UCSD-AML1 (cell line): ENCODE data around the gene ZNF280A.
"Not testable (repeated sequence)": the region's sequence is repeated elsewhere in the genome, so short reads cannot be mapped to it uniquely, and the experiment has no call there.

Experiments used
- DNase-seq: peaks from one replicate; lab custom pipeline; 2025; ENCODE audit not compliant: unreplicated experiment; lab: John Stamatoyannopoulos, UW

Gene ZNF280A

GRCh38 chr22:22546490-22546889, 26.4 kb upstream of the ZNF280A start:
- DNase-seq, result peak; percentile 42

GRCh38 chr22:22545084-22545483, 25.0 kb upstream of the ZNF280A start:
- DNase-seq, result no peak

GRCh38 chr22:22538226-22538989, 18.3 kb upstream of the ZNF280A start:
- no peak for DNase-seq

- no peak for DNase-seq
Observed at GRCh38 chr22:22536916-22537315, 16.8 kb upstream of the ZNF280A start.

- no peak for DNase-seq
Observed at GRCh38 chr22:22536515-22536914, 16.4 kb upstream of the ZNF280A start.

- DNase-seq, result no peak
Observed at GRCh38 chr22:22535662-22536061, 15.6 kb upstream of the ZNF280A start.

GRCh38 chr22:22534604-22535415, 14.7 kb upstream of the ZNF280A start:
- no peak for DNase-seq

- no peak for DNase-seq
Observed at GRCh38 chr22:22533863-22534262, 13.8 kb upstream of the ZNF280A start.

- no peak for DNase-seq
Observed at GRCh38 chr22:22533417-22533816, 13.3 kb upstream of the ZNF280A start.

GRCh38 chr22:22532547-22533071, 12.5 kb upstream of the ZNF280A start:
- not testable (repeated sequence) for DNase-seq

GRCh38 chr22:22531770-22532546, 11.9 kb upstream of the ZNF280A start:
- no peak for DNase-seq

GRCh38 chr22:22528780-22529179, 8.7 kb upstream of the ZNF280A start:
- no peak for DNase-seq

GRCh38 chr22:22527312-22527711, 7.2 kb upstream of the ZNF280A start:
- no peak for DNase-seq

- no peak for DNase-seq
Observed at GRCh38 chr22:22526125-22526912, 6.2 kb upstream of the ZNF280A start.

- DNase-seq, result no peak
Observed at GRCh38 chr22:22523494-22523893, 3.4 kb upstream of the ZNF280A start.

- no peak for DNase-seq
Observed at GRCh38 chr22:22521631-22522030, 1.6 kb upstream of the ZNF280A start.

GRCh38 chr22:22520667-22521602, 865 bp upstream of the ZNF280A start:
- DNase-seq, result no peak

GRCh38 chr22:22519591-22519990, 479 bp downstream of the ZNF280A start:
- no peak for DNase-seq

- no peak for DNase-seq
Observed at GRCh38 chr22:22516992-22517391, 3.1 kb downstream of the ZNF280A start.
